BJ (cell line): ENCODE measurements around the gene GUCD1. TPM values are rescaled to one million over a fixed set of nuclear protein-coding genes. Genes with fewer than 3 reads are reported as not detected.

Experiments used
- CTCF ChIA-PET: fragments of 350-600 bp; formaldehyde crosslinking; extraction: SDS; loops from one replicate; lab custom pipeline; 2021; ENCODE audit warnings: antibody characterized with exemption, inconsistent platforms; lab: Yijun Ruan, JAX
- POLR2A ChIA-PET: fragments of 300-600 bp; sonication (Branson Sonifier 250); formaldehyde crosslinking; extraction: SDS; loops from one replicate; lab custom pipeline; 2021; ENCODE audit warnings: antibody characterized with exemption; lab: Charles Lee
- DNase-seq: peaks from one replicate; pipeline ENCODE4 v3.0.0-alpha.2; 2011; ENCODE audit warnings: low read depth
- H3K27me3 ChIP-seq: 2 replicates; pipeline ENCODE4 v1.6.0; 2011; ENCODE audit warnings: low read length; ENCODE audit not compliant: control insufficient read depth, insufficient read depth
- H3K36me3 ChIP-seq: 2 replicates; pipeline ENCODE4 v1.5.1; 2011; ENCODE audit warnings: low read length; ENCODE audit not compliant: control insufficient read depth, insufficient read depth
- H3K4me3 ChIP-seq: 2 replicates; pipeline ENCODE4 v1.5.1; 2011; ENCODE audit warnings: low read depth, mild to moderate bottlenecking, control low read depth, low read length
- polyA plus RNA-seq: library from polyadenylated mRNA; depleted of rRNA; stranded (reverse); fragments of >200 nt; gene quantifications from 2 replicates; pipeline ENCODE4 v1.2.3, GENCODE V29; 2011; rRNA removed
- TF ChIP-seq, protein P1 (sequence below): IDR thresholded peaks from 2 replicates; pipeline ENCODE4 v1.5.1; 2011; ENCODE audit warnings: low read depth, mild to moderate bottlenecking, control low read depth, inconsistent platforms, low read length, moderate library complexity; ENCODE audit not compliant: insufficient read depth

Gene GUCD1
- polyA plus RNA-seq, 1 experiment: 131 TPM

- TF ChIP-seq, protein P1, sequence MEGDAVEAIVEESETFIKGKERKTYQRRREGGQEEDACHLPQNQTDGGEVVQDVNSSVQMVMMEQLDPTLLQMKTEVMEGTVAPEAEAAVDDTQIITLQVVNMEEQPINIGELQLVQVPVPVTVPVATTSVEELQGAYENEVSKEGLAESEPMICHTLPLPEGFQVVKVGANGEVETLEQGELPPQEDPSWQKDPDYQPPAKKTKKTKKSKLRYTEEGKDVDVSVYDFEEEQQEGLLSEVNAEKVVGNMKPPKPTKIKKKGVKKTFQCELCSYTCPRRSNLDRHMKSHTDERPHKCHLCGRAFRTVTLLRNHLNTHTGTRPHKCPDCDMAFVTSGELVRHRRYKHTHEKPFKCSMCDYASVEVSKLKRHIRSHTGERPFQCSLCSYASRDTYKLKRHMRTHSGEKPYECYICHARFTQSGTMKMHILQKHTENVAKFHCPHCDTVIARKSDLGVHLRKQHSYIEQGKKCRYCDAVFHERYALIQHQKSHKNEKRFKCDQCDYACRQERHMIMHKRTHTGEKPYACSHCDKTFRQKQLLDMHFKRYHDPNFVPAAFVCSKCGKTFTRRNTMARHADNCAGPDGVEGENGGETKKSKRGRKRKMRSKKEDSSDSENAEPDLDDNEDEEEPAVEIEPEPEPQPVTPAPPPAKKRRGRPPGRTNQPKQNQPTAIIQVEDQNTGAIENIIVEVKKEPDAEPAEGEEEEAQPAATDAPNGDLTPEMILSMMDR: no peak
- H3K27me3 ChIP-seq: peaks cover 7% of the 10 kb centered on the region
Observed at GRCh38 chr22:24495365-24495675, 59.6 kb downstream of the GUCD1 start.

GRCh38 chr22:24494528-24495364, 60.2 kb downstream of the GUCD1 start, which contains the start of gene UPB1:
Gene UPB1 (plus strand): TSS chr22:24495332. CDS start chr22:24495404, 72 bp downstream.
- ChIA-PET CTCF (no interaction called here), POLR2A (no interaction called here)
- H3K27me3 ChIP-seq: peaks cover 7% of the 10 kb centered on the region
- H3K36me3 ChIP-seq: no peaks in the 10 kb centered on the region
- DNase-seq: no peak
- peak within 1 kb of the TSS; percentile 0; the same call in 1 of the 2 replicates for H3K4me3 ChIP-seq
- TF ChIP-seq, protein P1: no peak

More at GRCh38 chr22:24495365-24495675, 59.6 kb downstream of the GUCD1 start:
- no peak for DNase-seq
- no peak overlapping the region for H3K4me3 ChIP-seq
- POLR2A ChIA-PET: interaction anchor here (0.6 kb wide), 1 partner anchor 26 kb away, joined by 4 read pairs; no protein-coding TSS in a partner anchor
- CTCF ChIA-PET: interaction anchor here (0.5 to 1.4 kb wide), 2 partner anchors 20 to 71 kb away, joined by 3 read pairs; no protein-coding TSS in a partner anchor
- no peaks in the 10 kb centered on the region for H3K36me3 ChIP-seq

DNA sequence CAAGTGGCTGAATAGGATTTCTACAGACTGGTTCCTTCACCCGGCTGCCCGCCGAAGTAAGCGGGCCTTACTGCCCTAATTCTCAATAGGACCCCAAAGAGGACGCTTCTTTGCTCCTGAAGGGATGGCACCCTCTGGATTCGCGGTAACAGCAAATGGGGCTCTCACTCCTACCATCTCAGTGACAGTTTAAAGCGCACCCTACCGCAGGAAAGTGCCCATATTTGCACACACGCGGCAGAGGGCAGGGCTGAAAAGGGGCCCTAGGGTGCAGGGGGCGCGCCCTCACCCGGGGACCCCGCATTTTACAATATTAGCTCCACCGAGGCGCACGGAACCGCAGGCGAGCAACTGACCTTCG, 60.8 kb downstream of the GUCD1 start:
- POLR2A ChIA-PET: no interaction called here
- Histone ChIP-seq H3K4me3 (no peak overlapping the region), H3K27me3 (peaks cover 7% of the 10 kb centered on the region), H3K36me3 (no peaks in the 10 kb centered on the region)
- DNase-seq: no peak
- TF ChIP-seq, protein P1: no peak
- CTCF ChIA-PET: no interaction called here

DNA sequence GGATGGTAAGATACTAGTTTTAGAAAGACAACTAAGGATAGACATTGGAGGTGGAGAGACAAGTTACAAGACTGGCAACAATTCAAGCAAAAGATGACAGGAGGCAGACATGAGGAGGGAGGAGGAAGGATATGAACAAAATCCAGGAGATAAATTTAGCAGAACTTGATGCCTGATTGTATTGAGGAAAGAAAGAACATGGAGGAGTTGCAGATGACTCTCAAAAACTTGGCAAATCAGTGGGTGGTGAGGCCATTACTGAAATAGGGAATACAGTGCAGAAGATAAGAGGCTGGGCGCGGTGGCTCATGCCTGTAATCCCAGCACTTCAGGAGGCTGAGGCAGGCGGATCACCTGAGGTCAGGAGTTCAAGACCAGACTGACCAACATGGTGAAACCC, 62.5 kb downstream of the GUCD1 start:
- CTCF ChIA-PET: no interaction called here
- DNase-seq: no peak

More for the DNA sequence above, 62.5 kb downstream of the GUCD1 start:
- Histone ChIP-seq H3K27me3 (peaks cover 7% of the 10 kb centered on the region), H3K4me3 (no peak overlapping the region), H3K36me3 (no peaks in the 10 kb centered on the region)
- POLR2A ChIA-PET: no interaction called here
- TF ChIP-seq, protein P1: no peak

Other genes with a start within 250 kb of the GUCD1 start
- gene ADORA2A, start 127.5 kb downstream of the GUCD1 start, polyA plus RNA-seq: 0.97 and 2.8 TPM in 2 replicates
- 0.09 and 0.10 TPM in 2 replicates for gene UPB1, start 59.8 kb downstream of the GUCD1 start, polyA plus RNA-seq
- gene SNRPD3, start 861 bp upstream of the GUCD1 start, polyA plus RNA-seq: 168 and 231 TPM in 2 replicates
- gene LRRC75B, start 37.9 kb upstream of the GUCD1 start, polyA plus RNA-seq: 3.2 and 6.5 TPM in 2 replicates
- gene GGT1, start 48.1 kb upstream of the GUCD1 start, polyA plus RNA-seq: 2.0 and 2.4 TPM in 2 replicates
- not detected in 2 replicates for gene PIWIL3, start 219.6 kb upstream of the GUCD1 start, polyA plus RNA-seq